Measurements from ENCODE around the gene ANKLE2.

Gene ANKLE2

GRCh38 chr12:132743831-132744230, 17.8 kb downstream of the ANKLE2 start:
- no peak for DNase-seq (ENCODE audit: low spot score)

GRCh38 chr12:132741620-132742019, 20.0 kb downstream of the ANKLE2 start:
- DNase-seq (ENCODE audit: low spot score): no peak

GRCh38 chr12:132740652-132741051, 21.0 kb downstream of the ANKLE2 start:
- DNase-seq (ENCODE audit: low spot score): no peak

- DNase-seq (ENCODE audit: low spot score): no peak
These were observed 21.4 kb downstream of the ANKLE2 start for GRCh38 chr12:132740313-132740646.

GRCh38 chr12:132739600-132740312, 21.9 kb downstream of the ANKLE2 start:
- DNase-seq (ENCODE audit: low spot score): no peak

- DNase-seq (ENCODE audit: low spot score): no peak
These were observed 24.7 kb downstream of the ANKLE2 start for GRCh38 chr12:132736913-132737312.

GRCh38 chr12:132736378-132736777, 25.3 kb downstream of the ANKLE2 start:
- DNase-seq (ENCODE audit: low spot score): no peak

- no peak for DNase-seq (ENCODE audit: low spot score)
These were observed 26.1 kb downstream of the ANKLE2 start for GRCh38 chr12:132735496-132735895.

- no peak for DNase-seq (ENCODE audit: low spot score)
These were observed 27.4 kb downstream of the ANKLE2 start for GRCh38 chr12:132734206-132734605.

- DNase-seq (ENCODE audit: low spot score): no peak
These were observed 30.1 kb downstream of the ANKLE2 start for GRCh38 chr12:132731574-132731973.

- DNase-seq (ENCODE audit: low spot score): no peak
These were observed 31.3 kb downstream of the ANKLE2 start for GRCh38 chr12:132730353-132730752.

GRCh38 chr12:132729541-132730320, 31.9 kb downstream of the ANKLE2 start:
- DNase-seq (ENCODE audit: low spot score): no peak

GRCh38 chr12:132728502-132728901, 33.1 kb downstream of the ANKLE2 start:
- no peak for DNase-seq (ENCODE audit: low spot score)

GRCh38 chr12:132727091-132727794, 34.4 kb downstream of the ANKLE2 start:
- DNase-seq (ENCODE audit: low spot score): no peak

- DNase-seq (ENCODE audit: low spot score): no peak
These were observed 35.2 kb downstream of the ANKLE2 start for GRCh38 chr12:132726386-132726785.

- no peak for DNase-seq (ENCODE audit: low spot score)
These were observed 37.0 kb downstream of the ANKLE2 start for GRCh38 chr12:132724506-132725241.

- no peak for DNase-seq (ENCODE audit: low spot score)
These were observed 37.9 kb downstream of the ANKLE2 start for GRCh38 chr12:132723764-132724140.

- DNase-seq (ENCODE audit: low spot score): no peak
These were observed 38.4 kb downstream of the ANKLE2 start for GRCh38 chr12:132723015-132723763.

GRCh38 chr12:132720606-132721345, 40.9 kb downstream of the ANKLE2 start:
- no peak for DNase-seq (ENCODE audit: low spot score)

GRCh38 chr12:132719954-132720324, 41.7 kb downstream of the ANKLE2 start:
- no peak for DNase-seq (ENCODE audit: low spot score)

Measured in AG08396 (cell line).